NOMO-1 treated with dmso at 0.1 percent for 144 hours (cell line): ENCODE results near the gene GPRASP3.
"Not testable (repeated sequence)": the region's sequence is repeated elsewhere in the genome, so short reads cannot be mapped to it uniquely, and the experiment has no call there.

ENCODE experiments used
- DNase-seq: peaks from one replicate; lab custom pipeline; 2025; ENCODE audit not compliant: unreplicated experiment; lab: John Stamatoyannopoulos, UW

Gene GPRASP3

GRCh38 chrX:102720237-102721168, at the start of gene GPRASP3:
TSS of gene GPRASP3 (plus strand) at chrX:102720743. CDS start at chrX:102748996, 28,253 bp downstream.
- DNase-seq: no peak

GRCh38 chrX:102672856-102673255, 47.7 kb upstream of the GPRASP3 start:
- no peak for DNase-seq

GRCh38 chrX:102677479-102677878, 43.1 kb upstream of the GPRASP3 start:
- not testable (repeated sequence) for DNase-seq

- no peak for DNase-seq
These were observed 35.6 kb upstream of the GPRASP3 start for GRCh38 chrX:102684772-102685520.

GRCh38 chrX:102694749-102695148, 25.8 kb upstream of the GPRASP3 start:
- DNase-seq: no peak

GRCh38 chrX:102696306-102696705, 24.2 kb upstream of the GPRASP3 start:
- DNase-seq: no peak

- DNase-seq: no peak
These were observed 23.0 kb upstream of the GPRASP3 start for GRCh38 chrX:102697494-102697893.

- no peak for DNase-seq
These were observed 11.6 kb upstream of the GPRASP3 start for GRCh38 chrX:102708900-102709299.

- no peak for DNase-seq
These were observed 8.7 kb upstream of the GPRASP3 start for GRCh38 chrX:102711872-102712215.

GRCh38 chrX:102712216-102712966, 8.2 kb upstream of the GPRASP3 start, which contains the start of gene GPRASP2:
TSS of gene GPRASP2 (plus strand) at chrX:102712448. CDS start at chrX:102714870, 2,422 bp downstream.
- DNase-seq: no peak

- no peak for DNase-seq
These were observed 7.4 kb upstream of the GPRASP3 start for GRCh38 chrX:102712981-102713625.

GRCh38 chrX:102714994-102715393, 5.5 kb upstream of the GPRASP3 start:
- DNase-seq: no peak

GRCh38 chrX:102715967-102716366, 4.6 kb upstream of the GPRASP3 start:
- DNase-seq: no peak

GRCh38 chrX:102721169-102721506, 595 bp downstream of the GPRASP3 start:
- not testable (repeated sequence) for DNase-seq

GRCh38 chrX:102723456-102723855, 2.9 kb downstream of the GPRASP3 start:
- DNase-seq: no peak

- no peak for DNase-seq
These were observed 7.2 kb downstream of the GPRASP3 start for GRCh38 chrX:102727761-102728160.

GRCh38 chrX:102728646-102729045, 8.1 kb downstream of the GPRASP3 start:
- DNase-seq: no peak

- no peak for DNase-seq
These were observed 19.1 kb downstream of the GPRASP3 start for GRCh38 chrX:102739657-102740056.

GRCh38 chrX:102744307-102744706, 23.8 kb downstream of the GPRASP3 start:
- DNase-seq: no peak

GRCh38 chrX:102745513-102745856, 24.9 kb downstream of the GPRASP3 start:
- no peak for DNase-seq
